OCI-LY7 (cell line): ENCODE results near the gene VWA8. TPM values are rescaled to one million over a fixed set of nuclear protein-coding genes. Genes with fewer than 3 reads are reported as not detected.

Experiments
- BruUV-seq: library from RNA; stranded (reverse); fragments of 400-500 nt; replicated peaks from 2 replicates; lab custom pipeline; 2021; lab: Mats Ljungman, UMichigan
- CTCF ChIA-PET: fragments of 300-600 bp; sonication (Branson Sonifier 250); formaldehyde crosslinking; loops from one replicate; lab custom pipeline; 2022; ENCODE audit warnings: antibody characterized with exemption; ENCODE audit not compliant: unreplicated experiment; lab: Charles Lee
- POLR2A ChIA-PET: fragments of 300-600 bp; sonication (Branson Sonifier 250); formaldehyde crosslinking; loops from one replicate; lab custom pipeline; 2022; ENCODE audit warnings: antibody characterized with exemption; lab: Charles Lee
- DNase-seq: peaks from one replicate; pipeline ENCODE4 v3.0.0-alpha.2; 2015; ENCODE audit warnings: low spot score
- H2AFZ ChIP-seq: fragments of 200-600 bp; sonication (generic), shearing (Covaris generic); 2 replicates; pipeline ENCODE4 v1.6.1; 2014; ENCODE audit warnings: mild to moderate bottlenecking, antibody characterized with exemption, low read length, moderate library complexity
- H3K27ac ChIP-seq: fragments of 200-600 bp; sonication (generic); 2 replicates; pipeline ENCODE4 v1.5.1; 2014; ENCODE audit warnings: mixed run types, low read depth, mild to moderate bottlenecking, moderate library complexity, low read length, inconsistent platforms; ENCODE audit not compliant: poor library complexity, severe bottlenecking
- H3K36me3 ChIP-seq: fragments of 200-600 bp; sonication (generic); 2 replicates; pipeline ENCODE4 v1.6.1; 2014; ENCODE audit warnings: mild to moderate bottlenecking, antibody characterized with exemption, low read length, moderate library complexity, mixed read lengths; ENCODE audit not compliant: insufficient read depth
- H3K4me1 ChIP-seq: fragments of 200-600 bp; sonication (generic); 2 replicates; pipeline ENCODE4 v1.5.1; 2014; ENCODE audit warnings: mild to moderate bottlenecking, low read length; ENCODE audit not compliant: insufficient read depth, poor library complexity, severe bottlenecking
- H3K4me2 ChIP-seq: fragments of 200-600 bp; sonication (generic); 2 replicates; pipeline ENCODE4 v1.6.1; 2014; ENCODE audit warnings: mild to moderate bottlenecking, low read length
- H3K4me3 ChIP-seq: fragments of 200-600 bp; sonication (generic); 2 replicates; pipeline ENCODE4 v1.5.1; 2014; ENCODE audit warnings: mild to moderate bottlenecking, low read depth, low read length; ENCODE audit not compliant: poor library complexity, severe bottlenecking
- H3K79me2 ChIP-seq: fragments of 200-600 bp; sonication (generic); 2 replicates; pipeline ENCODE4 v1.6.1; 2016; ENCODE audit warnings: low read depth, mild to moderate bottlenecking, low read length, moderate library complexity, mixed read lengths; ENCODE audit not compliant: insufficient read depth
- H3K9me2 ChIP-seq: fragments of 200-600 bp; sonication (generic); 2 replicates; pipeline ENCODE4 v1.6.1; 2016; ENCODE audit warnings: mild to moderate bottlenecking, low read length, mixed read lengths; ENCODE audit not compliant: insufficient read depth
- H3K9me3 ChIP-seq: fragments of 200-600 bp; sonication (generic); 2 replicates; pipeline ENCODE4 v1.6.1; 2014; ENCODE audit warnings: mild to moderate bottlenecking, mixed run types, low read length, mixed read lengths
- H4K20me1 ChIP-seq: fragments of 200-600 bp; sonication (generic); 2 replicates; pipeline ENCODE4 v1.6.1; 2014; ENCODE audit warnings: mild to moderate bottlenecking, antibody characterized with exemption, low read length, moderate library complexity, mixed read lengths; ENCODE audit not compliant: insufficient read depth
- CTCF ChIP-seq: fragments of 200-600 bp; sonication (generic); conservative IDR thresholded peaks from 2 replicates; pipeline ENCODE4 v1.5.1; 2014; ENCODE audit warnings: mild to moderate bottlenecking, antibody characterized with exemption, low read length, moderate library complexity, mixed read lengths
- EZH2phosphoT487 ChIP-seq: fragments of 200-600 bp; sonication (generic); IDR thresholded peaks from 2 replicates; pipeline ENCODE4 v1.6.1; 2018; ENCODE audit warnings: low read depth, borderline replicate concordance, mild to moderate bottlenecking, mixed run types, antibody characterized with exemption, low read length, moderate library complexity, mixed read lengths
- intact Hi-C: fragments of 100-400 bp; cut with micrococcal nuclease; formaldehyde crosslinking; loops from one replicate; pipeline ENCODE4 v1.10.0; 2022; ENCODE audit not compliant: unreplicated experiment
- total RNA-seq, 2 experiments: library from RNA; depleted of rRNA in 1 of 2; stranded (reverse); fragments of >200 nt in 1 of 2; shearing (Covaris generic) in 1 of 2; gene quantifications; 2 replicates each; pipeline ENCODE4 v1.2.3, GENCODE V29; 2014 to 2022

The VWA8 gene
- total RNA-seq, 2 experiments from 2014 or later = 26.4 to 31.5 TPM

GRCh38 chr13:41641961-41642360, 318.9 kb downstream of the VWA8 start:
- POLR2A ChIA-PET = no interaction called here
- no peak overlapping the region for H3K27ac ChIP-seq
- no peak overlapping the region for H3K4me2 ChIP-seq
- H3K9me2 ChIP-seq = no peaks in the 10 kb centered on the region
- TF ChIP-seq CTCF (no peak), EZH2phosphoT487 (no peak)
- no TSS peak for BruUV-seq
- no peaks in the 10 kb centered on the region for H3K36me3 ChIP-seq
- H2AFZ ChIP-seq = no peak overlapping the region
- CTCF ChIA-PET = no interaction called here
- intact Hi-C loops = no loop called here
- peaks cover 37% of the 10 kb centered on the region for H3K4me1 ChIP-seq
- DNase-seq = no peak
- no peak overlapping the region for H3K4me3 ChIP-seq
- no peaks in the 10 kb centered on the region for H3K79me2 ChIP-seq
- H4K20me1 ChIP-seq = no peaks in the 10 kb centered on the region
- H3K9me3 ChIP-seq = no peaks in the 10 kb centered on the region

- Histone ChIP-seq H3K27ac (no peak overlapping the region), H3K4me3 (no peak overlapping the region), H2AFZ (no peak overlapping the region), H3K36me3 (no peaks in the 10 kb centered on the region), H3K9me3 (no peaks in the 10 kb centered on the region), H4K20me1 (no peaks in the 10 kb centered on the region), H3K4me1 (peaks cover 37% of the 10 kb centered on the region), H3K79me2 (no peaks in the 10 kb centered on the region), H3K9me2 (no peaks in the 10 kb centered on the region), H3K4me2 (no peak overlapping the region)
- TF ChIP-seq CTCF (no peak), EZH2phosphoT487 (no peak)
- ChIA-PET POLR2A (no interaction called here), CTCF (no interaction called here)
- no peak for DNase-seq
- intact Hi-C loops = no loop called here
- no TSS peak for BruUV-seq
Observed at GRCh38 chr13:41641429-41641828, 319.5 kb downstream of the VWA8 start.

- BruUV-seq = no TSS peak
- Histone ChIP-seq H2AFZ (no peak overlapping the region), H3K4me3 (no peak overlapping the region), H3K4me2 (no peak overlapping the region), H3K27ac (no peak overlapping the region), H3K36me3 (no peaks in the 10 kb centered on the region), H3K4me1 (peaks cover 34% of the 10 kb centered on the region), H4K20me1 (no peaks in the 10 kb centered on the region), H3K9me2 (no peaks in the 10 kb centered on the region), H3K79me2 (no peaks in the 10 kb centered on the region), H3K9me3 (no peaks in the 10 kb centered on the region)
- DNase-seq = no peak
- ChIA-PET CTCF (no interaction called here), POLR2A (no interaction called here)
- no peak for TF ChIP-seq EZH2phosphoT487
- TF ChIP-seq CTCF = no peak
- intact Hi-C loops = no loop called here
Observed at GRCh38 chr13:41639955-41640780, 320.7 kb downstream of the VWA8 start.
